ENCODE data around the gene GJA8.
"Not testable (repeated sequence)": the region's sequence is repeated elsewhere in the genome, so short reads cannot be mapped to it uniquely, and the experiment has no call there.

GJA8 gene

DNA sequence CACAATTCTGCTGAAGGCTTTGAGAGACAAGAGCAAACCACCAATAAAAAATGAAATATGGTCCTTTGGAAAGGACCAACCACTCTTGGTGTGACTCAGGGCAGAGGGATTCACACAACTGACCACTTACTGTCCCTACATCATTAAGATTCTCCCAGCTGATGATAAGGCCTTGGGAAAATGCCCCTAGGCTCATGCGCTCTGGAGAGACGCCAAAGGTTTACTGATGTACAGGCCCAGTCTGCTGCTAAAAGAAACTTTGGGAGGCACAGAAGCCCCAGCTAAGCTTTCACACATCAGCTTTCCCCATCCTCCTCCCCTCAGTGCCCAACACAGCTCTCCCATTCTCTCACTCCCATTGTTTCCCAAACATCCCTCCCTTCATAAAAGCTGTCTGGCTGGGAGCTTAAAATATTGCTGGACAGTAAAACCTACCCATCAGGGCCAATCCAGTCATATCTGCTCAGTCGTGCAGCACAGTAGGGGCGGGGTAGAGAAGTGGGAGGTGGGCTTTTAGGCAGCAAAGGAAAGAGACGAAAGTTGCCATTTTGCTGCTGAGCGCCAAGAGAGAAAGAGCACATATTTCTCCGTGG lies at the start of gene GJA8:
Gene GJA8, plus strand, starts transcription at position 543 of the 593 bp plus-strand sequence. CDS start 5,161 bp downstream, outside the sequence.
- DNase-seq, result no peak

DNA sequence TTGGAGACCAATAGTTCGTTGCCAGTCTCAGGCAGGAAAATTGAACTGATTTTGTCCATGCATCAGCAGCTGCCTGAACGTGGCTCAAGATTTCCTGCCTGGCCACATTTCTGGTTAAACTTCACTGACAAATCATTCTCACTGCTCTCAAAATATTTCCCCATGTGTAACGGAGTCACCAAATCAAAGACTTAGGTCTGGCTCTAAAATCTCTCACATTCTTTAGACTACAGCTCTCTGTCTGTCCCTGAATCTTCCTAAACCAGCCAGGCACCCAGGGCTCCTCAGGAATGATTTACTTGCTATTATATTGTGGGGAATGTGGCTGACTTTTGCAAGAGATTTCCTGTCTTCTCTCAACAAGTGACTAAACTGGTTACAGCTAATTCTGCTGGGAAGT lies 49.2 kb upstream of the GJA8 start:
- DNase-seq, result no peak

DNA sequence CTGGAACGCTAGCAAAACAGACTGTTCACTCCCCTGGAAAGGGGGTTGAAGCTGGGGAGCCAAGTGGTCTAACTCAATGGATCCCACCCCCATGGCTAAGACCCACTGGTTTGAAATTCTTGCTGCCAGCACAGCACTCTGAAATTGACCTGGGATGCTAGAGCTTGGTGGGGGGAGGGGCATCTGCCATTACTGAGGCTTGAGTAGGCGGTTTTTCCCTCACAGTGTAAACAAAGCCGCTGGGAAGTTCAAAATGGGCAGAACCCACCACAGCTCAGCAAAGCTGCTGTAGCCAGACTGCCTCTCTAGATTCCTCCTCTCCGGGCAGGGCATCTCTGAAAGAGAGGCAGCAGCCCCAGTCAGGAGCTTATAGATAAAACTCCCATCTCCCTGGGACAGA lies 47.6 kb upstream of the GJA8 start:
- not testable (repeated sequence) for DNase-seq

DNA sequence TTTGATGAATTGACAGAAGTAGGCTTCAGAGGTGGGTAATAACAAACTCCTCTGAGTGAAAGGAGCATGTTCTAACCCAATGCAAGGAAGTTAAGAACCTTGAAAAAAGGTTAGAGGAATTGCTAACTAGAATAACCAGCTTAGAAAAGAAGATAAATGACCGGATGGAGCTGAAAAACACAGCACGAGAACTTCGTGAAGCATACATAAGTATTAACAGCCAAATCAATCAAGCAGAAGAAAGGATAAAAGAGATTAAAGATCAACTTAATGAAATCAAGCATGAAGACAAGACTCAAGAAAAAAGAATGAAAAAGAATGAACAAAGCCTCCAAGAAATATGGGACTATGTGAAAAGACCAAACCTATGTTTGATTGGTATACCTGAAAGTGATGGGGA lies 46.6 kb upstream of the GJA8 start:
- DNase-seq, result not testable (repeated sequence)

DNA sequence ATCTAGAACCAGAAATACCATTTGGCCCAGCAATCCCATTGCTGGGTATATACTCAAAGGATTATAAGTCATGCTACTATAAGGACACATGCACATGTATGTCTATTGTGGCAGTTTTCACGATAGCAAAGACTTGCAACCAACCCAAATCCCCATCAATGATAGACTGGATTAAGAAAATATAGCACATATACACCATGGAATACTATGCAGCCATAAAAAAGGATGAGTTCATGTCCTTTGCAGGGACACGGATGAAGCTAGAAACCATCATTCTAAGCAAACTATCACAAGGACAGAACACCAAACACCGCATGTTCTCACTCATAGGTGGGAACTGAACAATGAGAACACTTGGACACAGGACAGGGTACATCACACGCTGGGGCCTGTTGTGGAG lies 35.4 kb upstream of the GJA8 start:
- not testable (repeated sequence) for DNase-seq

DNA sequence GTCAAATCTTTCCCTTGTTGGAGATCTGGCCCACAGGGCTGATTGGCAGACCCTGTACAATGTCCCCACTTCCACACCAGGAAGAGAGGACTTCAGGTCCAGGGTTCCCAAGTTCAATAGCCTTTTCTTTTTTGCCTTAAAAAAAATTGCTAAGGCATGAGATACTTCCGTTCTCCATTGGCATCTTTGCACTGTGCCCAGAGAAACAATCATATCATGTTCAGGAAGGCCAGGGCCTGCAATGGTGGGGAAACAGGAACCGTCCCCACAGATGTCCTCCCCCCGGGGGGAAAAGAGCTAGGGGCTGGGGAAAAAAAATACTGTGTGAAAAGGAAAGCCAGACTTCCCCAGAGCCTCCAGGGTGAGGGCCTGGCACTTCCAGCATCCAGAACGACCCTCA lies 24.6 kb upstream of the GJA8 start:
- DNase-seq, result no peak

DNA sequence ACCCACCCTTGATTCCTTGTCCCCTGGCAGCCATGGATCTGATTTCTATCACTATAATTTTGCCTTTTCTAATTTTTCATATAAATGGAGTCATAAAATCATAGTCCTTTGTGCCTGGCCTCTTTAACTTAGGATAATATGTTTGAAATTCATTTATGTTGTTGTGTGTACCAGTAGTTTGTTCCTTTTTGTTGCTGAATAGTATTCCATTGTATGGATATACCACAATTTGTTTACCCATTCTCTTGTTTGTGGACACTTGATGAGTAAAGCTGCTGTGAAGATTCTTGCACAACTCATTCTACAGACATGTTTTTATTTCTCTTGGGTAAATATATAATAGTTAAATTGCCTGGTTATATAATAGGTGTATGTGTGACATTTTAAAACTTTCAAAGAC lies 22.7 kb upstream of the GJA8 start:
- DNase-seq, result no peak

DNA sequence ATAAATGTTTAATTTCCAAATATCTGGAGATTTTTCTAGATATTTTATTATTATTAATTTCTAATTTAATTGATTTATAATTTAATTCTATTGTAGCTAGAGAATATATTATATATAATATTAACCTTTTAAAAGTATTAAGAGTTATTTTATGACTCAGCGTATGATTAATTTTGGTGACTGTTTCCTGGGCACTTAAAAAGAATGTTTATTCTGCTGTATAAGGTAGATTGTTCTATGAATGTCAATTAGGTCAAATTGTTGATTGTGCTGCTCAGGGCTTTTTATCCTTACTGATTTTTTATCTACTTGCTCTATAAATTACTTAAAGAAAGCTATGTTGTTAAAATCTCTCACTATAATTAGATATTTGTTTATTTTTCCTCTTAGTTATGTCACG lies 20.1 kb upstream of the GJA8 start:
- no peak for DNase-seq

DNA sequence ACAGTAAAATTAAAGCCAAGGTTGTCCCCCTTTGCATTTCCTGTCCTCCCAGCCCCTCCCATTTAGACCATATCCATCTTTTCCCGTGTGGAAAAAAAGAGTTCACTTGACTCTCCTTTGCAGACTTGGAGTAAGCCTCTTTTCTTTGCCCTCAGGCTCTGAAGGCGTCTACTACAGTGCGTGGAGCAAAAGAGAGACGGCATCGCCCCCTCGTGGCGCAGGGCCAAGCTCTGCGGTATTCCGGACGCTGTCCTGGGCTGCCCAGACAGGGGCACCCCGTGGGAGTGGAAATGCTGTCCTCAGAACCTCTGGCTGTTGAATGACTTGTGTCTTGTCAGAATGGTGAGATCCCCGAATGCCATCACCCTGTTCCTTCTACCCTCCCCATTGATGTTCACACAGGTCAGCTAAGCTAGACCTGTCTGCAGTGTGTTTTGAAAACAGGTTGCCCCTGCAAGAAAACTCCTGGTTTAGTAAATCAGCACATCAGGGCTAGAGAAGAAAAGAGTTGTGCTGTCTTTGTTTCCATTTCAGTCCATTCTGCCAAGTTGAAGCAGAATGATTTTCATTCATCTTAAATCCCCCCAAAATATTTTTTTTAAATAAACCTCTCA lies 12.3 kb upstream of the GJA8 start:
- DNase-seq, result peak; percentile 4

DNA sequence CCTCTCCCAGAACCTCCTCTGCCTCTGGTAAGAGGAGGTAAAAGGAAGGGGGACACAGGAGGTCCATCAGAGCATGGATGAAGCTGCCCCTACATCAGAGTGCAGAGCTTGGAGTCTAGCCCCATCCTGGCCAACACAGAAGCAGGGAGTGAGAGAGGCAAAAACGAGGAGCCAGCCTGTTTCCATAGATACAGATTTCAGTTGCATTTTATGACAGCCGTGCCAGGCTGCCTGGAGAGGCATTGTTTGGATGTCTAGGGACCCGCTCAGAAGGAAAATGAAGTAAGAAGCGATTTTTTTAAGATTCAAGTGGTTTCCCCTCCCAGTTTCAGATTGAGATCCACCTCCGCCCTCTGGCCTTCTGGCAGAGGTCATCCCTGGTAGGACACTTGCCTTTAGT lies 11.5 kb upstream of the GJA8 start:
- DNase-seq, result no peak

DNA sequence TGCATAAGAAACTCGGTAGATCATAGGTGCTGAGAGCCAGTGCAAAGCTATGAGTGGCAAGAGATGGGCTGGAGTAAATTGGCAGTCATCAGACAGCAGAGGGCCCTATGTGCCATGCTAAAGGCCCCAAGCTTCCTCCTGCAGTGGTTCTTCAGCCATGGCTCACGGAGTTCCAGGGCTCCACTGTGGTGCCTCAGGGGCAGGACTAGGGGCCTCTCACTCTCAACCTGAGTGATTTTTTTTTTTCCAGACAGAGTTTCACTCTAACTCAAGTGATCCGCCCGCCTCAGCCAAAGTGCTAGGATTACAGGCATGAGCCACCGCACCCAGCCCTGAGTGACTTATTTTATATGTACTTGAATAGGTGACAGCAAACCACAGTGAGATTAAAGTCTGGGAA lies 10.4 kb upstream of the GJA8 start:
- peak; percentile 2 for DNase-seq

DNA sequence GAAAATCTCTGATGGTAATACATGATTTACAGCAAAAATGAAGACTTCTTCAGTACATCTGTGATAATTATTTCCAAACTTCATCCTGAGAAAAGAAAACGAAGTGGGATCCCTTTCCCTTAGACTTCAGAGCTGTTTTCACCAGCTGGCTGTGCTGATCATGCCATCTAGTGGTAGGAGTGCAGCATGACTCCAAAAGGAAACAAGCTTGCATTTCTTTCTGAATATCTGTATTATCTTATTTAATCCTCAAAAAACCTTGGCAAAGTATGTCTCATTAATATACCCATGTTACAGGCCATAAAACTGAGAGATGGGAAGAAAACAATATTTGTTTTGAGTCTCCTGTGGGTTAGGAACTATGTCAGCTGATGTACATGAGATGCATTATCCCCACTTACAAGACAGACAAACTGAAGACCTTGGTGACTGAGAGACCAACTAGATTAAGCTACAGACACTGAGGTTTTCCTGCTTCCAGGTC lies 9.8 kb upstream of the GJA8 start:
- DNase-seq, result peak; percentile 11

DNA sequence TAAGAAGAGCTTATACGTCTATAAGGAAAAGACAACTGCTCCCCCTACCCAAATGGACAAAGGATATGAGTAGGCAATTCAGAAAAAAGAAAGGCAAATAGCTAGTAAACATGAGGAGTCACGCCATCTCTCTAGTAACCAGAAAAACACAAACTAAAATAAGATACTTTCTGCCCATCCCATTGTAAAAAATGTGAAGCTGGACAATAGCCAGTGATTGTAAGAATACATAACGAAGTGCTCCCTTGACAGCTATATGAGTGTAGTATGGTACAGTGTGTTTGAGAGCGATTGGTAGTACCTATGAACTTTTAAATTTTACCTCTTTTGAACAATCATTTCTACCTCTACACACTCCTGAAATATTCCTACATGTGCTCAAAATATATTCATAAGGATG lies 7.5 kb upstream of the GJA8 start:
- DNase-seq, result no peak

DNA sequence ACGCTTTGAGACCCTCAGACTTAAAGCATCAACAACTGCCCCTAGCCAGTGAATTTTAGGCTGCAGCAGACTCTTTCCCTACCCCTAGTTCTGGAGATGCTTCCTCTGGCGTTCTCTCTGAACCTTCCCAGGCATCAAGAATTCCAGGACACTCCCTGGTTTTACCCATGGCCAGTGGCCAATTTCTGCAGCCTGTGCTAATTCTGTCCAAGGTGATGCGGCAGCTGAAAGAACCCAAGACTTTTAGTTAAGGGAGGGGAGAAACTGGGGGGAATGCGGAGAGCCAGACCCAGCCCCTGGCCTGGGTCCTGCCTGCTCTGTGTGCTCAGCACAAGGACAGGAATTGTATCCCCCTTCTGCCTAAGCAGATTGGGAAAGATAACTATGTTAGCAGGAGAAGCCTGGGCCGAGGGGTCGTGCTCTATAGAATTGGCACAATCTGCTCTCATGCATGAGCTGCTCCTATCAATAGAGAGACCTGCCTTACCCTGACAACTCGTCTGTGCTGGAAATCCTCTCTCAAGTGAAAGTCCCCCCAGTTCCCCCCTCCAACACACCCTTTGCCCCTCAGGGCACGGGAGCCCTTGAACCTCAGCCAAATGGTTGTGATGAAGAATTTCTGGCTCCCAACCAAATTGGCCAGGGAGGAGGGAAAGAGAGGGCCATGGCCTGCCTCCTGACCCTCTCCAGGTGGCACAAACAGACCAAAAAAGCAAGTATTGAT lies 5.4 kb upstream of the GJA8 start:
- no peak for DNase-seq

DNA sequence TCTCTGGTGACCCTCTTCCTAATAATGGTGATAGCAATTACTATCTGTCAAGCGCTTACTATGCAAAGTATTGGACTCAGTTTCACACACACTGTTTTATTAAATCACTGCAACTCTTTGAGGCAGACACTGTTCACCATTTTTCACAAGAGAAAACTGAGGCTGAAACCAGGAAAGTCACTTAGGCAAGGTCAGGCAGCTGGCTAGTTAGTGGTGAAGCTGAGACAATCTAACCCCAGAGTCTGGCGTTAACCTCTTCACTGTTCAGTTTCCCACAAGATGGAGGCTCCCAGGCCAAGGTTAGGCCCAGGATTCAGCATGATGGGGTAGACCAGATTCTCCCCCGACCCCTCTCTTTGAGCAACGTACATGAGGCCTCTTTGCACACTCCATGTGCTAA lies 4.8 kb upstream of the GJA8 start:
- no peak for DNase-seq

DNA sequence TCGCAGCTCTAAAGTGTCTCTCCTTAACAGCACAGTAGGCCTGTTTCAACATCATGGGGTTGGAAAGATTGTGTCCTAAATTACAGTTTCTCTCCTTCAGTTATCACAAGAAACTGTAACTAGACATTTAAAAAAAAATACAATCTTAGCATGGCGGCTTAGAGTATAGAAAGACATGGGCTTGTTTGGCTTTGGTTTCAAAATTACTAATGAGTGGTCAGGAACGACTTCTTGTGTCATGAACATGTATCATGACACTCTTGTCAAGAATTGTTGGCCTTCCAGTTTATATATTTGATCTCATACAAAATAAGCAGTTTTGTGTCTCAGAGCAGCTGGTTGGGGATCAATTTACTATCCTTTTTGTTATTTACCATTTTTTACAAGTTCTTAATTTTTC lies 2.1 kb downstream of the GJA8 start:
- DNase-seq, result no peak

DNA sequence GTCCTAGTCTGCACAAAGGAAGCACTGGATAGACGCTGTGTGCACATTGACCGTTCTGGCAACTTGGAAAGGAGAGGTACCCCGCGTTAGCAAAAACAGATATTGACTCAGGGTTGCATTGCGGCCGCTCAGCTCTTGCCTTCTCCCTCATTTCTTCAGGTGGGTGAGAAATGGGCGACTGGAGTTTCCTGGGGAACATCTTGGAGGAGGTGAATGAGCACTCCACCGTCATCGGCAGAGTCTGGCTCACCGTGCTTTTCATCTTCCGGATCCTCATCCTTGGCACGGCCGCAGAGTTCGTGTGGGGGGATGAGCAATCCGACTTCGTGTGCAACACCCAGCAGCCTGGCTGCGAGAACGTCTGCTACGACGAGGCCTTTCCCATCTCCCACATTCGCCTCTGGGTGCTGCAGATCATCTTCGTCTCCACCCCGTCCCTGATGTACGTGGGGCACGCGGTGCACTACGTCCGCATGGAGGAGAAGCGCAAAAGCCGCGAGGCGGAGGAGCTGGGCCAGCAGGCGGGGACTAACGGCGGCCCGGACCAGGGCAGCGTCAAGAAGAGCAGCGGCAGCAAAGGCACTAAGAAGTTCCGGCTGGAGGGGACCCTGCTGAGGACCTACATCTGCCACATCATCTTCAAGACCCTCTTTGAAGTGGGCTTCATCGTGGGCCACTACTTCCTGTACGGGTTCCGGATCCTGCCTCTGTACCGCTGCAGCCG lies 5.4 kb downstream of the GJA8 start:
- DNase-seq, result no peak

DNA sequence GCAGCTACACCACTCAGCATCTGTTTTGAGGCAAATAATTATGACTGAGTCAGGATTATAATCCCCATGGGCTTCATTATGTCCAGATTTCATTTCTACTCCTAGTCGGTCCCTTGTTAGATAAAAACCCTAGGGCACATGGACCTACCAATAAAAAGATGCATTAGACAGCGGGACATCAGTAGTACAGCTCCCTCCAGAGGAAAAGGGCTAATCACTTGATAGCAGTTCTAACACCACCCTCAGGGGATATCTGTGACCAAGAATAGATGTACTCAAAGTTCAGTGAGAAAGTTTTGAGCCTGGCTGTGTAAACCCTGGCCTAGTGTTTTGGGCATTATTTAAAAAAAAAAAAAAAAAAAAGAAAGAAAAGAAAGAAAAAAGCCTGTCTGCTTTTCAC lies 10.0 kb downstream of the GJA8 start:
- DNase-seq, result no peak

DNA sequence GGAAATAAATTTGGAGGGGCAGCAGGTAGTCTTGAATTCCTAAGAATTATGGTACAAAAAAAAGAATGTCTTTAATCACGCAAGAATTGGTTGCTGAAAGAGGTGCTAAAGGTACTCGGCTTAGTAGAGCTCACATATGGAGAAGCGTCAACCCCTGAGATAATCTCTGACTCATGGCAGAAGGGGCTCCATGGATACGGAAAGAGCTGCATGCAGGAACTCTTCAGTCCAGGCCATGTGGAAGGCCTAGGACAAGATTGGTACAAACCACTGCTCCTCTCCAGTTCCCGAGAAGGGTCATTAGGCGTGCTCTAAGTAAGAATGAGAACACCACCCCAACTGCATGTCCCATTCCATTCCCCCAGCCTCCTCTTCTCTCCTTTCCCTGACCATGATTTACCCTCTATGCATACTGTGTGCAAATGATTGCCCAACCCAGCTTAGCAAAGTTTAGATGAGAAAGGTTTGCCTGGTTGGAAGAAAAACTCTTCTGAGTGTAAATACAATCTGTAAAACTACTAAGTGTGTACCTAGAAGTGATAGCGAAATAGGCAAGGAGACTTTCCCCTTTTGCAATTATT lies 10.9 kb downstream of the GJA8 start:
- DNase-seq, result no peak

DNA sequence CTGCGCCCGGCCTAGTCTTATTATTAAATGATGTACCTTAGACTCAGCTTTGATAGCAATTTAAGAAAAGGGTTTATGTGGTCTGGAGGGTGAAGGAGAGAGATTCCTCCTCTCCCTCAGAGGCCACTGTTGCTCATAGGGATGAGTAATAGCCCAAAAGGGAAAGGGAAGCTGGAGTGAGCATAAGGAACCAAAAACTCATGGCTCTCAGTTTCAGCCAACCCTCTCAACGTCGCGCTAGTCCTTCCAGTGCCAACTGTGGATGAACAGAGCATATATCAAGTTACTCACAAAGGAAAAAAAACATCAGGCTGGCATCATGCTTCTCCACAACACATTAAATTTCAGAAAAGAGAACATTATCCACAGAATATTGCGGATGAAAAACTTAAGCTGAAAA lies 17.3 kb downstream of the GJA8 start:
- no peak for DNase-seq

DNA sequence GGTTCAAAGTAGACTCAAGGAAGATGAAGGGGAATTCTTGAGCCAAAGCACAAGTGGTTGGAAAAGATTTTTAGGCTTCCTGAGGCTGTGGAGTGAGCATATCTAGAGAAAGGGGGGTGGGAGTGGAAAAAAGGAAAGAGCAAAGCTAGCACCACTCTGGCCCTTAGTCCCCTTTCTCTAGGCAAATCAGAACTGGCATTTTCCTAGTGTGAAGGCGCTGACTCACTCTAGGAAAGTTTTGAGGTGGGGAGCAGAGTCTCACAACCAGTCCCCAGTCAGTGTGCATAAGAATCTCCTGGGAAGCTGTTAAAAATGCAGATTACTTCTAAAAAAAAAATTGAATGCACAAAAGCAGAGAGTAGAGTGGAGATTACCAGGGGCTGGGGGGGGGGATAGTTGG lies 22.2 kb downstream of the GJA8 start:
- no peak for DNase-seq

DNA sequence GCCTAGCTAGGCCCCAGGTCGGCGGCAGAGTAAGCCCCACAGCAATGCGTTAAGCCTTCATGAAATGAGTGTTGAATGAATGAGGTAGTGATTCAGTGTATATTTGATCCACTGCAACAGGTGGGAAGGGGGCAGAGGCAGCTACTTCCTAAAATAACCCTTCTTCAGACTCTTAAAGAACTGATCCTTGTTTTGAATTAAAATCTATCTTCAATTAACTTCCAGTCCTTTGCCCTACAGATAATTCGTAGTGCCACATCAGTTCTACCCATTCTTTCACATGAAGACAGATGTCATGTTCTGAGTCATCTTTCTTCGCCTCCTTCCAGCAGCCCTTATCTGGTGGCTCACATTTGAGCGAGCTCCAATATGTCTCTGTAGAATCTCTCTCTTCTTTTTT lies 24.6 kb downstream of the GJA8 start:
- not testable (repeated sequence) for DNase-seq

DNA sequence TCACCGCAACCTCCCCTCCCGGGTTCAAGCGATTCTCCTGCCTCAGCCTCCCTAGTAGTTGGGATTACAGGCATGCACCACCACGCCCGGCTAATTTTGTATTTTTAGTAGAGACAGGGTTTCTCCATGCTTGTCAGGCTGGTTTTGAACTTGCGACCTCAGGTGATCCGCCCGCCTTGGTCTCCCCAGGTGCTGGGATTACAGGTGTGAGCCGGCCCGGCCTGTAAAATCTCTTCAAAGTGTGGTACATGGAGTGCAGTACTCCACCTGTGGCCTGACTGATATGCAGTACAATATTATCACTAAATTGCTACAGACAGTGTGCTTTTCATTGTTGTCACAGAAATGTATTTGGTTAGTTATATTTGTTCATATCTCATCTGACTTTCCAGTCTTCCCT lies 25.1 kb downstream of the GJA8 start:
- not testable (repeated sequence) for DNase-seq

All from GDM1 (cell line).